PC-3 (cell line): ENCODE results near the gene CSNK2A1. TPM values are rescaled to one million over a fixed set of nuclear protein-coding genes. Genes with fewer than 3 reads are reported as not detected.
"Not testable (repeated sequence)": the region's sequence is repeated elsewhere in the genome, so short reads cannot be mapped to it uniquely, and the experiment has no call there.

ENCODE experiments used
- ATAC-seq: fragments of 200-7000 bp; cut with Tn5 transposase; 2 replicates; pipeline ENCODE4 v1.9.1; 2020; ENCODE audit warnings: mild to moderate bottlenecking, moderate library complexity
- BruUV-seq: library from RNA; stranded (reverse); fragments of 400-500 nt; replicated peaks from 2 replicates; lab custom pipeline; 2021; lab: Mats Ljungman, UMichigan
- CTCF ChIA-PET: fragments of 300-600 bp; sonication (Branson Sonifier 250); formaldehyde crosslinking; loops from one replicate; lab custom pipeline; 2022; ENCODE audit warnings: antibody characterized with exemption; lab: Charles Lee
- POLR2A ChIA-PET: fragments of 300-600 bp; sonication (Branson Sonifier 250); formaldehyde crosslinking; loops from one replicate; lab custom pipeline; 2022; ENCODE audit warnings: antibody characterized with exemption; ENCODE audit not compliant: unreplicated experiment; lab: Charles Lee
- DNase-seq: peaks from one replicate; pipeline ENCODE4 v3.0.0-alpha.2; 2015
- H2AFZ ChIP-seq: fragments of 300-600 bp; sonication (generic); 2 replicates; pipeline ENCODE4 v1.6.0; 2016; ENCODE audit warnings: antibody characterized with exemption, low read length
- H3F3A ChIP-seq: fragments of 300-600 bp; sonication (generic); one replicate; pipeline ENCODE4 v1.6.0; 2017; ENCODE audit warnings: antibody characterized with exemption, low read length, control low read depth, mild to moderate bottlenecking; ENCODE audit not compliant: unreplicated experiment
- H3K27ac ChIP-seq: fragments of 300-600 bp; sonication (generic); 2 replicates; pipeline ENCODE4 v1.5.1; 2016; ENCODE audit warnings: mild to moderate bottlenecking, low read length
- H3K27me3 ChIP-seq: fragments of 300-600 bp; sonication (generic); 2 replicates; pipeline ENCODE4 v1.6.1; 2016; ENCODE audit warnings: low read length, mixed read lengths
- H3K36me3 ChIP-seq: fragments of 300-600 bp; sonication (generic); 2 replicates; pipeline ENCODE4 v1.6.1; 2016; ENCODE audit warnings: low read depth, mixed run types, low read length, mixed read lengths
- H3K4me1 ChIP-seq: fragments of 300-600 bp; sonication (generic); 2 replicates; pipeline ENCODE4 v1.5.1; 2016; ENCODE audit warnings: low read length; ENCODE audit not compliant: insufficient read depth
- H3K4me2 ChIP-seq: fragments of 300-600 bp; sonication (generic); 2 replicates; pipeline ENCODE4 v1.6.0; 2016; ENCODE audit warnings: low read length
- H3K4me3 ChIP-seq: fragments of 300-600 bp; sonication (generic); 2 replicates; pipeline ENCODE4 v1.5.1; 2016; ENCODE audit warnings: mild to moderate bottlenecking, low read length, mixed read lengths
- H3K79me2 ChIP-seq: fragments of 300-600 bp; sonication (generic); 2 replicates; pipeline ENCODE4 v1.6.1; 2017; ENCODE audit warnings: low read length, mixed read lengths
- H3K9ac ChIP-seq: fragments of 300-600 bp; sonication (generic); 2 replicates; pipeline ENCODE4 v1.6.0; 2016; ENCODE audit warnings: mild to moderate bottlenecking, low read length
- H3K9me2 ChIP-seq: fragments of 300-600 bp; sonication (generic); replicated peaks from 2 replicates; pipeline ENCODE4 v1.6.1; 2016; ENCODE audit warnings: mixed run types, low read length, mixed read lengths
- H3K9me3 ChIP-seq: fragments of 300-600 bp; sonication (generic); 2 replicates; pipeline ENCODE4 v1.6.1; 2016; ENCODE audit warnings: low read length, mixed read lengths
- H4K20me1 ChIP-seq: fragments of 300-600 bp; sonication (generic); 2 replicates; pipeline ENCODE4 v1.6.1; 2016; ENCODE audit warnings: low read length, mixed read lengths
- CTCF ChIP-seq: fragments of 300-600 bp; sonication (generic); conservative IDR thresholded peaks from 2 replicates; pipeline ENCODE4 v1.5.1; 2017; ENCODE audit warnings: antibody characterized with exemption, low read depth, mild to moderate bottlenecking, low read length
- EZH2 ChIP-seq: fragments of 300-600 bp; sonication (generic); IDR thresholded peaks from one replicate; pipeline ENCODE4 v1.6.1; 2017; ENCODE audit warnings: antibody characterized with exemption, mild to moderate bottlenecking, low read length; ENCODE audit not compliant: unreplicated experiment
- EZH2phosphoT487 ChIP-seq: fragments of 300-600 bp; sonication (generic); IDR thresholded peaks from 2 replicates; pipeline ENCODE4 v1.6.1; 2018; ENCODE audit warnings: mild to moderate bottlenecking, antibody characterized with exemption, low read length, borderline replicate concordance
- intact Hi-C: fragments of 100-400 bp; cut with micrococcal nuclease; formaldehyde crosslinking; loops from 2 replicates; pipeline ENCODE4 v1.9.0; 2023
- total RNA-seq: library from RNA; depleted of rRNA; stranded (reverse); fragments of >200 nt; gene quantifications from 2 replicates; pipeline ENCODE4 v1.2.3, GENCODE V29; 2014

Gene CSNK2A1
- total RNA-seq, 1 experiment from 2014 or later = 161 TPM

GRCh38 chr20:458776-459175, 84.8 kb downstream of the CSNK2A1 start:
- Histone ChIP-seq H3K4me1 (peaks cover 20% of the 10 kb centered on the region), H3K9me3 (no peaks in the 10 kb centered on the region), H3K9me2 (no peaks in the 10 kb centered on the region), H3K9ac (no peak overlapping the region), H3K4me2 (no peak overlapping the region), H3K27me3 (no peaks in the 10 kb centered on the region), H3K4me3 (no peak overlapping the region), H3K27ac (no peak overlapping the region), H4K20me1 (peaks cover 26% of the 10 kb centered on the region), H3K79me2 (peaks cover 73% of the 10 kb centered on the region), H3K36me3 (no peaks in the 10 kb centered on the region), H2AFZ (no peak overlapping the region), H3F3A (no peaks in the 10 kb centered on the region)
- DNase-seq (no peak), ATAC-seq (no peak)
- intact Hi-C loops = no loop called here
- CTCF ChIA-PET = no interaction called here
- no TSS peak for BruUV-seq
- POLR2A ChIA-PET = no interaction called here
- TF ChIP-seq EZH2 = no peak
- TF ChIP-seq EZH2phosphoT487 = no peak
- no peak for TF ChIP-seq CTCF

GRCh38 chr20:454951-455350, 88.6 kb downstream of the CSNK2A1 start:
- Histone ChIP-seq H3K4me1 (peaks cover under 1% of the 10 kb centered on the region), H3K9ac (no peak overlapping the region), H4K20me1 (peaks cover 10% of the 10 kb centered on the region; the same call in 1 of the 2 replicates), H3K27me3 (no peaks in the 10 kb centered on the region), H3K4me2 (no peak overlapping the region), H3K79me2 (peaks cover 84% of the 10 kb centered on the region), H3K9me3 (no peaks in the 10 kb centered on the region), H3K27ac (no peak overlapping the region), H3F3A (no peaks in the 10 kb centered on the region), H3K36me3 (no peaks in the 10 kb centered on the region), H3K9me2 (no peaks in the 10 kb centered on the region), H3K4me3 (no peak overlapping the region), H2AFZ (no peak overlapping the region)
- DNase-seq (no peak), ATAC-seq (no peak)
- intact Hi-C loops = no loop called here
- TF ChIP-seq CTCF (no peak), EZH2 (no peak), EZH2phosphoT487 (no peak)
- ChIA-PET CTCF (no interaction called here), POLR2A (no interaction called here)
- no TSS peak for BruUV-seq

DNA sequence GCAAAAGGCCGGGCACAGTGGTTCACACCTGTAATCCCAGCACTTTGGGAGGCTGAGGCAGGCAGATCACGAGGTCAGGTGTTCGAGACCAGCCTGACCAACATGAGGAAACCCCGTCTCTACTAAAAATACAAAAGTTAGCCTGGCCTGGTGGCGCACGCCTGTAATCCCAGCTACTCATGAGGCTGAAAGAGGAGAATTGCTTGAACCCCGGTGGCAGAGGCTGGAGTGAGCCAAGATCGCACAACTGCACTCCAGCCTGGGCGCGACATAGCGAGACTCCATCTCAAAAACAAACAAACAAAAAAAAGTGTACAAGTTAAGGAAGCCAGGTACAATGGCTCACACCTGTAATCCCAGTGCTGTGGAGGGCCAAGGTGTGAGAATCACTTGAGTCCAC, 91.6 kb downstream of the CSNK2A1 start:
- DNase-seq, H3K27ac ChIP-seq, H3K9me3 ChIP-seq, ATAC-seq, H3K4me2 ChIP-seq, H3K9me2 ChIP-seq, H2AFZ ChIP-seq, CTCF ChIA-PET, H3K4me3 ChIP-seq, intact Hi-C loops, H4K20me1 ChIP-seq, H3K27me3 ChIP-seq, H3K36me3 ChIP-seq, BruUV-seq, H3K4me1 ChIP-seq, H3F3A ChIP-seq, POLR2A ChIA-PET, H3K9ac ChIP-seq: not testable (repeated sequence)
- peaks cover 70% of the 10 kb centered on the region for H3K79me2 ChIP-seq
